GM12878 (cell line): Measurements from ENCODE around the gene SPATA31D1. TPM values are rescaled to one million over a fixed set of nuclear protein-coding genes. Genes with fewer than 3 reads are reported as not detected.

Experiments
- ATAC-seq: fragments of 200-7000 bp; cut with Tn5 transposase; 3 replicates; pipeline ENCODE4 v1.9.1; 2020; ENCODE audit warnings: mild to moderate bottlenecking, moderate library complexity
- BruUV-seq: library from RNA; stranded (reverse); fragments of 400-500 nt; replicated peaks from 2 replicates; lab custom pipeline; 2021; lab: Mats Ljungman, UMichigan
- CTCF ChIA-PET: fragments of 300-600 bp; sonication (Branson Sonifier 250); formaldehyde crosslinking; extraction: SDS; loops from one replicate; lab custom pipeline; 2021; ENCODE audit warnings: inconsistent platforms; lab: Yijun Ruan, JAX
- POLR2A ChIA-PET: fragments of 350-600 bp; formaldehyde crosslinking; extraction: SDS; loops from one replicate; lab custom pipeline; 2021; ENCODE audit warnings: inconsistent platforms; lab: Charles Lee
- RAD21 ChIA-PET: fragments of 300-600 bp; sonication (Branson Sonifier 250); formaldehyde crosslinking; loops from one replicate; lab custom pipeline; 2023; ENCODE audit warnings: antibody characterized with exemption; ENCODE audit not compliant: unreplicated experiment; lab: Charles Lee
- SMC1A ChIA-PET: fragments of 300-600 bp; sonication (Branson Sonifier 250); formaldehyde crosslinking; loops from one replicate; lab custom pipeline; 2023; ENCODE audit not compliant: unreplicated experiment, uncharacterized antibody; lab: Charles Lee
- DNase-seq: peaks from one replicate; pipeline ENCODE4 v3.0.0-alpha.2; 2011; ENCODE audit warnings: low read depth, low spot score
- FAIRE-seq: peaks from 3 replicates; lab custom pipeline; 2011; peaks lifted over from hg19 to GRCh38; lab: Jason Lieb, UNC
- H2AFZ ChIP-seq: 2 replicates; pipeline ENCODE4 v1.6.0; 2011; ENCODE audit warnings: low read depth, low read length, control low read depth; ENCODE audit not compliant: control insufficient read depth
- H3K27ac ChIP-seq: 2 replicates; pipeline ENCODE4 v1.5.1; 2011; ENCODE audit warnings: control low read depth; ENCODE audit not compliant: control insufficient read depth, insufficient read depth
- H3K27me3 ChIP-seq, 2 experiments: replicated peaks in 1 of 2; 2 replicates each; pipeline versions ENCODE4 v1.6.0 to v1.6.1; 2011; ENCODE audit warnings: low read length in 1 of 2; ENCODE audit not compliant: control insufficient read depth in 2 of 2, insufficient read depth in 2 of 2
- H3K36me3 ChIP-seq, 2 experiments: 2 replicates each; pipeline ENCODE4 v1.5.1; 2011; ENCODE audit warnings: low read length in 1 of 2; ENCODE audit not compliant: control insufficient read depth in 2 of 2, insufficient read depth in 2 of 2
- H3K4me1 ChIP-seq: 2 replicates; pipeline ENCODE4 v1.6.1; 2011; ENCODE audit warnings: mild to moderate bottlenecking, low read length, moderate library complexity, mixed read lengths; ENCODE audit not compliant: control insufficient read depth, insufficient read depth
- H3K4me2 ChIP-seq: 2 replicates; pipeline ENCODE4 v1.6.0; 2011; ENCODE audit warnings: control low read depth; ENCODE audit not compliant: control insufficient read depth, insufficient read depth
- H3K4me3 ChIP-seq: fragments of 200-600 bp; sonication (generic); 2 replicates; pipeline ENCODE4 v1.5.1; 2016
- H3K79me2 ChIP-seq: 2 replicates; pipeline ENCODE4 v1.6.0; 2011; ENCODE audit warnings: low read length; ENCODE audit not compliant: control insufficient read depth, insufficient read depth
- H3K9ac ChIP-seq: 2 replicates; pipeline ENCODE4 v1.8.0; 2011; ENCODE audit warnings: low read length, control low read depth, mixed read lengths; ENCODE audit not compliant: control insufficient read depth, insufficient read depth
- H3K9me3 ChIP-seq: replicated peaks from 3 replicates; pipeline ENCODE4 v1.5.1; 2011; ENCODE audit warnings: mild to moderate bottlenecking, low read length; ENCODE audit not compliant: control insufficient read depth, insufficient read depth
- H4K20me1 ChIP-seq: 2 replicates; pipeline ENCODE4 v1.6.0; 2011; ENCODE audit not compliant: control insufficient read depth, insufficient read depth
- BRCA1 ChIP-seq: IDR thresholded peaks from 2 replicates; pipeline ENCODE4 v1.6.1; 2011; ENCODE audit warnings: low read depth, low read length, improper control_type of control experiment
- CBX5 ChIP-seq: sonication (generic); IDR thresholded peaks from 2 replicates; pipeline ENCODE4 v1.6.1; 2016; ENCODE audit warnings: low read depth, moderate library complexity, mild to moderate bottlenecking, inconsistent platforms
- EGR1 ChIP-seq, 2 experiments: IDR thresholded peaks; 1 replicate in 1 of 2; 2 replicates in 1 of 2; pipeline ENCODE4 v1.6.1; 2011 to 2012; ENCODE audit warnings: low read depth in 2 of 2, low read length in 2 of 2, borderline replicate concordance in 1 of 2, mild to moderate bottlenecking in 1 of 2, moderate library complexity in 1 of 2
- GATAD2B ChIP-seq: fragments of 450-650 bp; conservative IDR thresholded peaks from 2 replicates; pipeline ENCODE4 v1.6.1; 2017; ENCODE audit warnings: low read depth, mild to moderate bottlenecking, moderate library complexity
- HDGF ChIP-seq: fragments of 450-650 bp; IDR thresholded peaks from 2 replicates; pipeline ENCODE4 v1.6.1; 2016; ENCODE audit warnings: antibody characterized with exemption
- MEF2A ChIP-seq: IDR thresholded peaks from 2 replicates; pipeline ENCODE4 v1.6.1; 2011; ENCODE audit warnings: low read depth, mild to moderate bottlenecking, low read length, moderate library complexity; ENCODE audit not compliant: insufficient read depth
- NR2C1 ChIP-seq: fragments of 450-650 bp; IDR thresholded peaks from 2 replicates; pipeline ENCODE4 v1.6.1; 2017; ENCODE audit warnings: antibody characterized with exemption, mild to moderate bottlenecking, moderate library complexity
- POLR2AphosphoS2 ChIP-seq: IDR thresholded peaks from 2 replicates; pipeline ENCODE4 v1.6.1; 2011; ENCODE audit warnings: low read depth, mild to moderate bottlenecking, low read length, improper control_type of control experiment, moderate library complexity
- RAD51 ChIP-seq: fragments of 450-650 bp; IDR thresholded peaks from 2 replicates; pipeline ENCODE4 v1.6.1; 2016; ENCODE audit warnings: moderate library complexity, mild to moderate bottlenecking, inconsistent platforms
- SMAD1 ChIP-seq: fragments of 450-650 bp; IDR thresholded peaks from 2 replicates; pipeline ENCODE4 v1.6.1; 2018; ENCODE audit warnings: mild to moderate bottlenecking, low read depth; ENCODE audit not compliant: partially characterized antibody
- ZBED1 ChIP-seq: IDR thresholded peaks from 2 replicates; pipeline ENCODE4 v1.6.1; 2016; ENCODE audit warnings: borderline replicate concordance
- ZNF24 ChIP-seq: fragments of 450-650 bp; IDR thresholded peaks from 2 replicates; pipeline ENCODE4 v1.6.1; 2017; ENCODE audit warnings: antibody characterized with exemption, mild to moderate bottlenecking
- ZNF384 ChIP-seq: IDR thresholded peaks from 2 replicates; pipeline ENCODE4 v1.6.1; 2012; ENCODE audit warnings: low read depth, mild to moderate bottlenecking, low read length, improper control_type of control experiment, borderline replicate concordance
- WGBS: methylation state at CpG from one replicate; pipeline ENCODE4 v1.1.6; 2016; ENCODE audit warnings: low lambda C conversion rate; ENCODE audit not compliant: insufficient replicate concordance, insufficient coverage; ENCODE audit errors: missing lambda C conversion rate; 5-methylcytosine and 5-hydroxymethylcytosine counted together
- in situ Hi-C: fragments of 300-500 bp; cut with MboI; formaldehyde crosslinking; loops from 9 replicates; pipeline ENCODE4 v1.14.3; 2018; ENCODE audit warnings: mixed read lengths
- intact Hi-C: fragments of 100-400 bp; cut with micrococcal nuclease; formaldehyde crosslinking; loops from one replicate; pipeline ENCODE4 v1.14.2; 2022; ENCODE audit not compliant: unreplicated experiment
- polyA plus RNA-seq, 11 experiments: library from polyadenylated mRNA; depleted of rRNA in 4 of 11; unstranded in 6 of 11; stranded (reverse) in 5 of 11; fragments of >200 nt; fragmentation: Nextera tagmentation in 4 of 11; fragmentation: Illumina TruSeq in 1 of 11; extraction: Ambion mirVana in 4 of 11; extraction: Trizol in 1 of 11; gene quantifications; 1 replicate in 1 of 11; 2 replicates in 10 of 11; pipeline versions ENCODE4 v1.2.1 to v1.2.3, GENCODE V29; 2011 to 2016; ENCODE audit warnings: inconsistent platforms in 2 of 11, missing spikeins in 2 of 11, low read depth in 1 of 11
- total RNA-seq, 4 experiments: library from RNA; depleted of rRNA in 3 of 4; stranded (reverse); fragments of >200 nt in 3 of 4; fragmentation: Illumina TruSeq in 1 of 4; extraction: Trizol in 1 of 4; gene quantifications; 2 replicates each; pipeline versions ENCODE4 v1.2.1 to v1.2.3, GENCODE V29; 2013 to 2021
- TF ChIP-seq, protein P1 (sequence below): fragments of 150-350 bp; IDR thresholded peaks from 2 replicates; pipeline ENCODE4 v1.6.1; 2014; ENCODE audit warnings: mild to moderate bottlenecking, low read depth, low read length
- TF ChIP-seq, protein P2 (sequence below): fragments of 450-650 bp; formaldehyde crosslinking; IDR thresholded peaks from 2 replicates; pipeline ENCODE4 v1.5.0; 2022; ENCODE audit warnings: mild to moderate bottlenecking, missing genetic modification characterization
- TF ChIP-seq, protein P3 (sequence below): fragments of 450-650 bp; IDR thresholded peaks from 2 replicates; pipeline ENCODE4 v1.6.1; 2016; ENCODE audit warnings: mild to moderate bottlenecking
- TF ChIP-seq, protein P4 (sequence below): fragments of 450-650 bp; IDR thresholded peaks from 2 replicates; pipeline ENCODE4 v1.6.1; 2017; ENCODE audit warnings: low read depth, mild to moderate bottlenecking, moderate library complexity

Gene SPATA31D1
- total and polyA plus RNA-seq, 10 of the 15 experiments (the other 5 are each of a cell fraction or from before 2014, with no cell fraction given) = 0.01 to 0.45 (median 0.05) TPM; not detected in 4

DNA sequence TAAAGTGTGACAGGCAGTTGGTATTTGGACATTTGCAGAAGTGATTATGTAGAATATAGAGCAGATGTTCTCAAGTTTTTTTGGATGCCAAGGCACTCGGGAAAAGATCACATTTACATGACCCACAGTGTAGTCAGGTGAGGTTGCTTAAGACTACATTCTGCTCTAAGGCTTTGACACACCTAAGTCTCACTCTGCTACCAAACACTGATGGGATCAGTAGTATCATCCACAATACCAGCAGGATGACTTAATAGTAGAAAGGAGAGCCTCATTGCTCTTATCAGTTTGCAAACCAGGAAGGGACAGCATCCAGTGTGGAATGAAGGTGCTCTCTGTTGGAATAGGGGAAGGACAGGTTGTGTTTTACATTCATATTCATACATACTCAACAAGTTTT lies 2.5 kb upstream of the SPATA31D1 start:
- RAD21 ChIA-PET = no interaction called here
- no peaks in the 10 kb centered on the region for H3K36me3 ChIP-seq
- no peak for TF ChIP-seq NR2C1
- TF ChIP-seq, protein P1, sequence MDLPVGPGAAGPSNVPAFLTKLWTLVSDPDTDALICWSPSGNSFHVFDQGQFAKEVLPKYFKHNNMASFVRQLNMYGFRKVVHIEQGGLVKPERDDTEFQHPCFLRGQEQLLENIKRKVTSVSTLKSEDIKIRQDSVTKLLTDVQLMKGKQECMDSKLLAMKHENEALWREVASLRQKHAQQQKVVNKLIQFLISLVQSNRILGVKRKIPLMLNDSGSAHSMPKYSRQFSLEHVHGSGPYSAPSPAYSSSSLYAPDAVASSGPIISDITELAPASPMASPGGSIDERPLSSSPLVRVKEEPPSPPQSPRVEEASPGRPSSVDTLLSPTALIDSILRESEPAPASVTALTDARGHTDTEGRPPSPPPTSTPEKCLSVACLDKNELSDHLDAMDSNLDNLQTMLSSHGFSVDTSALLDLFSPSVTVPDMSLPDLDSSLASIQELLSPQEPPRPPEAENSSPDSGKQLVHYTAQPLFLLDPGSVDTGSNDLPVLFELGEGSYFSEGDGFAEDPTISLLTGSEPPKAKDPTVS = no peak
- TF ChIP-seq ZNF384 = no peak
- no peak for TF ChIP-seq MEF2A
- no peak for TF ChIP-seq POLR2AphosphoS2
- no peak for TF ChIP-seq BRCA1
- TF ChIP-seq, protein P2, sequence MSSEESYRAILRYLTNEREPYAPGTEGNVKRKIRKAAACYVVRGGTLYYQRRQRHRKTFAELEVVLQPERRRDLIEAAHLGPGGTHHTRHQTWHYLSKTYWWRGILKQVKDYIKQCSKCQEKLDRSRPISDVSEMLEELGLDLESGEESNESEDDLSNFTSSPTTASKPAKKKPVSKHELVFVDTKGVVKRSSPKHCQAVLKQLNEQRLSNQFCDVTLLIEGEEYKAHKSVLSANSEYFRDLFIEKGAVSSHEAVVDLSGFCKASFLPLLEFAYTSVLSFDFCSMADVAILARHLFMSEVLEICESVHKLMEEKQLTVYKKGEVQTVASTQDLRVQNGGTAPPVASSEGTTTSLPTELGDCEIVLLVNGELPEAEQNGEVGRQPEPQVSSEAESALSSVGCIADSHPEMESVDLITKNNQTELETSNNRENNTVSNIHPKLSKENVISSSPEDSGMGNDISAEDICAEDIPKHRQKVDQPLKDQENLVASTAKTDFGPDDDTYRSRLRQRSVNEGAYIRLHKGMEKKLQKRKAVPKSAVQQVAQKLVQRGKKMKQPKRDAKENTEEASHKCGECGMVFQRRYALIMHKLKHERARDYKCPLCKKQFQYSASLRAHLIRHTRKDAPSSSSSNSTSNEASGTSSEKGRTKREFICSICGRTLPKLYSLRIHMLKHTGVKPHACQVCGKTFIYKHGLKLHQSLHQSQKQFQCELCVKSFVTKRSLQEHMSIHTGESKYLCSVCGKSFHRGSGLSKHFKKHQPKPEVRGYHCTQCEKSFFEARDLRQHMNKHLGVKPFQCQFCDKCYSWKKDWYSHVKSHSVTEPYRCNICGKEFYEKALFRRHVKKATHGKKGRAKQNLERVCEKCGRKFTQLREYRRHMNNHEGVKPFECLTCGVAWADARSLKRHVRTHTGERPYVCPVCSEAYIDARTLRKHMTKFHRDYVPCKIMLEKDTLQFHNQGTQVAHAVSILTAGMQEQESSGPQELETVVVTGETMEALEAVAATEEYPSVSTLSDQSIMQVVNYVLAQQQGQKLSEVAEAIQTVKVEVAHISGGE (CRISPR knock-in tag) = no peak
- TF ChIP-seq, protein P3, sequence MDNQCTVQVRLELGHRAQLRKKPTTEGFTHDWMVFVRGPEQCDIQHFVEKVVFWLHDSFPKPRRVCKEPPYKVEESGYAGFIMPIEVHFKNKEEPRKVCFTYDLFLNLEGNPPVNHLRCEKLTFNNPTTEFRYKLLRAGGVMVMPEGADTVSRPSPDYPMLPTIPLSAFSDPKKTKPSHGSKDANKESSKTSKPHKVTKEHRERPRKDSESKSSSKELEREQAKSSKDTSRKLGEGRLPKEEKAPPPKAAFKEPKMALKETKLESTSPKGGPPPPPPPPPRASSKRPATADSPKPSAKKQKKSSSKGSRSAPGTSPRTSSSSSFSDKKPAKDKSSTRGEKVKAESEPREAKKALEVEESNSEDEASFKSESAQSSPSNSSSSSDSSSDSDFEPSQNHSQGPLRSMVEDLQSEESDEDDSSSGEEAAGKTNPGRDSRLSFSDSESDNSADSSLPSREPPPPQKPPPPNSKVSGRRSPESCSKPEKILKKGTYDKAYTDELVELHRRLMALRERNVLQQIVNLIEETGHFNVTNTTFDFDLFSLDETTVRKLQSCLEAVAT = no peak
- TF ChIP-seq SMAD1 = no peak
- TF ChIP-seq ZNF24 = no peak
- TF ChIP-seq ZBED1 = no peak
- no peak for TF ChIP-seq GATAD2B
- no peak for TF ChIP-seq EGR1 (IDR thresholded peaks at IDR 0.05; ENCODE audit: borderline replicate concordance in 1 of 2, low read depth in 2 of 2, low read length in 2 of 2)
- TF ChIP-seq RAD51 = no peak
- no peak for TF ChIP-seq HDGF
- no peak for TF ChIP-seq CBX5
- TF ChIP-seq, protein P4, sequence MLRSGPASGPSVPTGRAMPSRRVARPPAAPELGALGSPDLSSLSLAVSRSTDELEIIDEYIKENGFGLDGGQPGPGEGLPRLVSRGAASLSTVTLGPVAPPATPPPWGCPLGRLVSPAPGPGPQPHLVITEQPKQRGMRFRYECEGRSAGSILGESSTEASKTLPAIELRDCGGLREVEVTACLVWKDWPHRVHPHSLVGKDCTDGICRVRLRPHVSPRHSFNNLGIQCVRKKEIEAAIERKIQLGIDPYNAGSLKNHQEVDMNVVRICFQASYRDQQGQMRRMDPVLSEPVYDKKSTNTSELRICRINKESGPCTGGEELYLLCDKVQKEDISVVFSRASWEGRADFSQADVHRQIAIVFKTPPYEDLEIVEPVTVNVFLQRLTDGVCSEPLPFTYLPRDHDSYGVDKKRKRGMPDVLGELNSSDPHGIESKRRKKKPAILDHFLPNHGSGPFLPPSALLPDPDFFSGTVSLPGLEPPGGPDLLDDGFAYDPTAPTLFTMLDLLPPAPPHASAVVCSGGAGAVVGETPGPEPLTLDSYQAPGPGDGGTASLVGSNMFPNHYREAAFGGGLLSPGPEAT = no peak

More for the DNA sequence above, 2.5 kb upstream of the SPATA31D1 start:
- Histone ChIP-seq H3K27ac (no peak overlapping the region), H3K27me3 (no peaks in the 10 kb centered on the region), H3K4me2 (no peak overlapping the region), H4K20me1 (no peaks in the 10 kb centered on the region), H3K9me3 (no peaks in the 10 kb centered on the region), H2AFZ (no peak overlapping the region), H3K4me1 (no peaks in the 10 kb centered on the region), H3K4me3 (no peak overlapping the region), H3K79me2 (no peaks in the 10 kb centered on the region), H3K9ac (no peak overlapping the region)
- ChIA-PET POLR2A (interaction anchor here (0.6 kb wide), 1 partner anchor 272 kb away, joined by 3 read pairs; no protein-coding TSS in a partner anchor), SMC1A (interaction anchor here (0.5 kb wide), 1 partner anchor 1265 kb away, joined by 3 read pairs; no protein-coding TSS in a partner anchor), CTCF (no interaction called here)
- ATAC-seq = no peak
- in situ Hi-C loops = no loop called here
- DNase-seq = no peak
- no peak for FAIRE-seq
- 6% methylated on average over 1 of the region's 1 CpG for WGBS
- BruUV-seq = no TSS peak
- intact Hi-C loops = no loop called here
